Mesenchymal stem cell (in vitro differentiated cells and primary cell): ENCODE data around the gene RASL10A.

Experiments
- DNase-seq: peaks from one replicate; pipeline ENCODE4 v3.0.0-alpha.2; 2013
- H2AFZ ChIP-seq: one replicate; pipeline ENCODE4 v1.6.1; 2013; ENCODE audit warnings: low read depth, mild to moderate bottlenecking, control low read depth, inconsistent platforms, low read length, moderate library complexity
- H2AK5ac ChIP-seq: 2 replicates; pipeline ENCODE4 v1.6.1; 2013; ENCODE audit warnings: low read length, moderate library complexity, mild to moderate bottlenecking, inconsistent platforms; ENCODE audit not compliant: severe bottlenecking
- H2BK120ac ChIP-seq: one replicate; pipeline ENCODE4 v1.6.1; 2013; ENCODE audit warnings: low read depth, mild to moderate bottlenecking, inconsistent platforms, low read length, moderate library complexity
- H2BK12ac ChIP-seq, 2 experiments: one replicate each; pipeline ENCODE4 v1.6.1; 2013; ENCODE audit warnings: inconsistent platforms in 2 of 2, low read length in 2 of 2, mild to moderate bottlenecking in 2 of 2, moderate library complexity in 2 of 2, control low read depth in 1 of 2
- H2BK15ac ChIP-seq: one replicate; pipeline ENCODE4 v1.6.1; 2013; ENCODE audit warnings: mild to moderate bottlenecking, low read depth, inconsistent platforms; ENCODE audit not compliant: poor library complexity, severe bottlenecking
- H2BK5ac ChIP-seq: 2 replicates; pipeline ENCODE4 v1.6.1; 2013; ENCODE audit warnings: low read depth, mild to moderate bottlenecking, low read length, control low read depth, inconsistent platforms; ENCODE audit not compliant: poor library complexity, severe bottlenecking
- H3K14ac ChIP-seq, 2 experiments: one replicate each; pipeline ENCODE4 v1.6.1; 2013; ENCODE audit warnings: inconsistent platforms in 2 of 2, low read length in 2 of 2, control low read depth in 1 of 2, mild to moderate bottlenecking in 1 of 2, moderate library complexity in 1 of 2
- H3K18ac ChIP-seq, 2 experiments: one replicate each; pipeline ENCODE4 v1.6.1; 2013; ENCODE audit warnings: inconsistent platforms in 2 of 2, low read length in 2 of 2, control low read depth in 1 of 2, low read depth in 1 of 2, mild to moderate bottlenecking in 1 of 2
- H3K23ac ChIP-seq, 2 experiments: one replicate each; pipeline ENCODE4 v1.6.1; 2013; ENCODE audit warnings: inconsistent platforms in 2 of 2, low read length in 2 of 2, mild to moderate bottlenecking in 2 of 2, moderate library complexity in 2 of 2, control low read depth in 1 of 2
- H3K27ac ChIP-seq: 2 replicates; pipeline ENCODE4 v1.5.1; 2013; ENCODE audit warnings: mild to moderate bottlenecking, moderate library complexity, low read length, control low read depth, inconsistent platforms; ENCODE audit not compliant: poor library complexity, severe bottlenecking
- H3K27me3 ChIP-seq, 2 experiments: 2 replicates each; pipeline versions ENCODE4 v1.6.1 to v1.7.0; 2013; ENCODE audit warnings: low read length in 2 of 2, mild to moderate bottlenecking in 2 of 2, moderate library complexity in 2 of 2, control low read depth in 1 of 2, inconsistent platforms in 1 of 2; ENCODE audit not compliant: control insufficient read depth in 1 of 2, insufficient read depth in 1 of 2
- H3K36me3 ChIP-seq, 2 experiments: 2 replicates each; pipeline versions ENCODE4 v1.6.1 to v1.7.0; 2013; ENCODE audit warnings: low read length in 2 of 2, control low read depth in 1 of 2, inconsistent platforms in 1 of 2, low read depth in 1 of 2, mild to moderate bottlenecking in 1 of 2; ENCODE audit not compliant: insufficient read depth in 2 of 2, control insufficient read depth in 1 of 2
- H3K4ac ChIP-seq, 2 experiments: one replicate each; pipeline ENCODE4 v1.6.1; 2013; ENCODE audit warnings: inconsistent platforms in 2 of 2, low read length in 2 of 2, mild to moderate bottlenecking in 2 of 2, moderate library complexity in 2 of 2, control low read depth in 1 of 2, low read depth in 1 of 2
- H3K4me1 ChIP-seq: 2 replicates; pipeline ENCODE4 v1.6.1; 2013; ENCODE audit warnings: low read depth, low read length, control low read depth; ENCODE audit not compliant: control insufficient read depth, insufficient read depth
- H3K4me2 ChIP-seq: 2 replicates; pipeline ENCODE4 v1.6.1; 2013; ENCODE audit warnings: low read length, mild to moderate bottlenecking, inconsistent platforms; ENCODE audit not compliant: poor library complexity, severe bottlenecking
- H3K4me3 ChIP-seq, 2 experiments: 2 replicates each; pipeline versions ENCODE4 v1.5.1 to v1.7.0; 2013; ENCODE audit warnings: low read length in 2 of 2, mild to moderate bottlenecking in 2 of 2, control low read depth in 1 of 2, low read depth in 1 of 2; ENCODE audit not compliant: insufficient read depth in 1 of 2
- H3K79me1 ChIP-seq: replicated peaks from 2 replicates; pipeline ENCODE4 v1.6.1; 2013; ENCODE audit warnings: mild to moderate bottlenecking, control low read depth, low read length, inconsistent platforms; ENCODE audit not compliant: poor library complexity, severe bottlenecking
- H3K9ac ChIP-seq: 2 replicates; pipeline ENCODE4 v1.7.0; 2013; ENCODE audit warnings: mild to moderate bottlenecking, low read length, moderate library complexity
- H3K9me3 ChIP-seq: 2 replicates; pipeline ENCODE4 v1.7.0; 2013; ENCODE audit warnings: mild to moderate bottlenecking, low read length; ENCODE audit not compliant: control insufficient read depth
- H4K8ac ChIP-seq: one replicate; pipeline ENCODE4 v1.6.1; 2013; ENCODE audit warnings: inconsistent platforms, mild to moderate bottlenecking, low read length, moderate library complexity
- H4K91ac ChIP-seq: one replicate; pipeline ENCODE4 v1.6.1; 2013; ENCODE audit warnings: mild to moderate bottlenecking, low read length, inconsistent platforms
- WGBS: methylation state at CpG from one replicate; pipeline ENCODE4 v1.1.7; 2013; ENCODE audit warnings: mixed read lengths; 5-methylcytosine and 5-hydroxymethylcytosine counted together

RASL10A gene

GRCh38 chr22:29320546-29320945 lies 5.0 kb upstream of the RASL10A start:
- Histone ChIP-seq H3K4ac (no peak overlapping the region), H4K8ac (no peak overlapping the region), H3K14ac (no peak overlapping the region), H3K27me3 (peaks cover 17 to 18% of the 10 kb centered on the region in 2 experiments), H3K79me1 (no peaks in the 10 kb centered on the region), H3K4me1 (peaks cover 3% of the 10 kb centered on the region), H2BK12ac (no peak overlapping the region), H3K9me3 (no peaks in the 10 kb centered on the region), H2BK15ac (no peak overlapping the region), H3K23ac (no peak overlapping the region), H3K27ac (no peak overlapping the region), H3K9ac (no peak overlapping the region), H3K36me3 (peaks cover 0 to 3% of the 10 kb centered on the region in 2 experiments), H2BK5ac (no peak overlapping the region), H2AFZ (no peak overlapping the region), H3K4me3 (no peak overlapping the region), H2AK5ac (no peak overlapping the region), H2BK120ac (no peak overlapping the region), H4K91ac (no peak overlapping the region), H3K18ac (no peak overlapping the region), H3K4me2 (no peak overlapping the region)
- peak; percentile 47 for DNase-seq
- WGBS = no CpG with 5 or more reads among the region's 1 CpG

- no peak overlapping the region for H3K9ac ChIP-seq
- no peaks in the 10 kb centered on the region for H3K36me3 ChIP-seq
- H2BK12ac ChIP-seq = no peak overlapping the region
- H3K4me2 ChIP-seq = no peak overlapping the region
- H2BK5ac ChIP-seq = no peak overlapping the region
- H3K18ac ChIP-seq = no peak overlapping the region
- no peak overlapping the region for H3K4me3 ChIP-seq
- no peaks in the 10 kb centered on the region for H3K79me1 ChIP-seq
- no peak for DNase-seq
- H2BK15ac ChIP-seq = no peak overlapping the region
- no peak overlapping the region for H2BK120ac ChIP-seq
- no peak overlapping the region for H3K23ac ChIP-seq
- no peak overlapping the region for H4K91ac ChIP-seq
- peaks cover 14% of the 10 kb centered on the region for H3K4me1 ChIP-seq
- H2AFZ ChIP-seq = no peak overlapping the region
- no peak overlapping the region for H3K4ac ChIP-seq
- no peaks in the 10 kb centered on the region for H3K9me3 ChIP-seq
- H3K27me3 ChIP-seq = peaks cover 24 to 31% of the 10 kb centered on the region in 2 experiments
- no peak overlapping the region for H3K27ac ChIP-seq
- no peak overlapping the region for H3K14ac ChIP-seq
- no peak overlapping the region for H2AK5ac ChIP-seq
- no peak overlapping the region for H4K8ac ChIP-seq
- WGBS = 80% methylated on average over 2 of the region's 2 CpGs
Observed at GRCh38 chr22:29319072-29319471, 3.6 kb upstream of the RASL10A start.

GRCh38 chr22:29317827-29318454 lies 2.4 kb upstream of the RASL10A start:
- no peak overlapping the region for H2BK12ac ChIP-seq
- H2BK5ac ChIP-seq = no peak overlapping the region
- no peak overlapping the region for H4K8ac ChIP-seq
- no peak overlapping the region for H3K27ac ChIP-seq
- no peak overlapping the region for H3K4me2 ChIP-seq
- peaks cover 17% of the 10 kb centered on the region for H3K4me1 ChIP-seq
- 94% methylated on average over 18 of the region's 18 CpGs for WGBS
- no peak overlapping the region for H2AFZ ChIP-seq
- H2BK120ac ChIP-seq = no peak overlapping the region
- H3K79me1 ChIP-seq = peaks cover 3% of the 10 kb centered on the region
- no peak overlapping the region for H3K4ac ChIP-seq
- H3K23ac ChIP-seq = no peak overlapping the region
- no peak for DNase-seq
- H3K14ac ChIP-seq = no peak overlapping the region
- H3K9ac ChIP-seq = no peak overlapping the region
- H3K18ac ChIP-seq = no peak overlapping the region
- H4K91ac ChIP-seq = no peak overlapping the region
- H3K27me3 ChIP-seq = peaks cover 31 to 42% of the 10 kb centered on the region in 2 experiments
- no peak overlapping the region for H2AK5ac ChIP-seq
- no peak overlapping the region for H3K4me3 ChIP-seq
- peaks cover 0 to 9% of the 10 kb centered on the region in 2 experiments for H3K36me3 ChIP-seq
- H2BK15ac ChIP-seq = no peak overlapping the region
- no peaks in the 10 kb centered on the region for H3K9me3 ChIP-seq

GRCh38 chr22:29316141-29316828 lies 788 bp upstream of the RASL10A start:
- Histone ChIP-seq H3K23ac (no peak overlapping the region), H3K9me3 (no peaks in the 10 kb centered on the region), H3K36me3 (peaks cover 4 to 24% of the 10 kb centered on the region in 2 experiments), H2BK120ac (no peak overlapping the region), H3K27ac (no peak overlapping the region), H3K4me1 (peaks cover 24% of the 10 kb centered on the region), H3K18ac (no peak overlapping the region), H3K14ac (no peak overlapping the region), H2BK12ac (no peak overlapping the region), H2AK5ac (no peak overlapping the region), H3K4me3 (no peak overlapping the region), H3K27me3 (peaks cover 31 to 45% of the 10 kb centered on the region in 2 experiments), H3K4me2 (no peak overlapping the region), H3K9ac (no peak overlapping the region), H3K4ac (no peak overlapping the region), H2BK5ac (no peak overlapping the region), H2AFZ (no peak overlapping the region), H2BK15ac (no peak overlapping the region), H4K8ac (no peak overlapping the region), H3K79me1 (peaks cover 13% of the 10 kb centered on the region), H4K91ac (no peak overlapping the region)
- WGBS = 73% methylated on average over 17 of the region's 18 CpGs
- DNase-seq = no peak
